ENCODE results near the gene RIPOR3. TPM values are rescaled to one million over a fixed set of nuclear protein-coding genes. Genes with fewer than 3 reads are reported as not detected.

The RIPOR3 gene
- total and polyA plus RNA-seq, 9 of the 15 experiments (the other 6 are each of a cell fraction or from before 2014, with no cell fraction given): 3.3 to 62.7 (median 21.4) TPM

- TF ChIP-seq POLR2AphosphoS5 (IDR thresholded peaks at IDR 0.05; ENCODE audit: control insufficient read depth, insufficient read depth, low read depth, low read length): 0 out of 2 replicates have a peak, but pooled peaks have one; percentile 16
- no peak for TF ChIP-seq EP400 (IDR thresholded peaks at IDR 0.05)
- TF ChIP-seq STAT5A (IDR thresholded peaks at IDR 0.05; ENCODE audit: borderline replicate concordance, low read length): no peak
- TF ChIP-seq RBM14 (IDR thresholded peaks at IDR 0.05; ENCODE audit: borderline replicate concordance, insufficient read depth, low read depth, low read length): no peak
- no peak for TF ChIP-seq ZNF79 (CRISPR knock-in tag; IDR thresholded peaks at IDR 0.05; ENCODE audit: low read depth)
- no peak for TF ChIP-seq PATZ1 (CRISPR knock-in tag; IDR thresholded peaks at IDR 0.05; ENCODE audit: borderline replicate concordance)
- no peak for TF ChIP-seq ZNF134 (CRISPR knock-in tag; conservative IDR thresholded peaks at IDR 0.05)
- no peak for TF ChIP-seq U2AF2 (optimal IDR thresholded peaks at IDR 0.05; ENCODE audit: low read depth, low read length)
- no peak for TF ChIP-seq MTA2 (IDR thresholded peaks at IDR 0.05; ENCODE audit: low read depth)
- 0 out of 2 replicates have a peak, but pooled peaks have one; percentile 3 for TF ChIP-seq ZNF384 (IDR thresholded peaks at IDR 0.05; ENCODE audit: low read depth, low read length)
- no peak for TF ChIP-seq NR4A1 (CRISPR knock-in tag; IDR thresholded peaks at IDR 0.05)
- TF ChIP-seq NR4A1 (tag; IDR thresholded peaks at IDR 0.05): no peak
- 0 out of 2 replicates have a peak, but pooled peaks have one; percentile 26 for TF ChIP-seq SMARCA4 (IDR thresholded peaks at IDR 0.05)
- no peak for TF ChIP-seq CEBPB (tag; IDR thresholded peaks at IDR 0.05)
- TF ChIP-seq ZNF592 (IDR thresholded peaks at IDR 0.05): 0 out of 2 replicates have a peak, but pooled peaks have one; percentile 25
- TF ChIP-seq XRCC5 (IDR thresholded peaks at IDR 0.05; ENCODE audit: low read depth, low read length): peak; percentile 16; the same call in 1 of the 2 replicates
- TF ChIP-seq POLR2AphosphoS2 (IDR thresholded peaks at IDR 0.05; ENCODE audit: low read length): no peak
- no peak for TF ChIP-seq ZFP30 (CRISPR knock-in tag; IDR thresholded peaks at IDR 0.05; ENCODE audit: borderline replicate concordance)
- 0 out of 2 replicates have a peak, but pooled peaks have one; percentile 16 for TF ChIP-seq KDM2B (CRISPR knock-in tag; IDR thresholded peaks at IDR 0.05)
- no peak for TF ChIP-seq GABPB1 (CRISPR knock-in tag; IDR thresholded peaks at IDR 0.05)
- TF ChIP-seq HIVEP1 (CRISPR knock-in tag; IDR thresholded peaks at IDR 0.05): no peak
These were observed 38.8 kb upstream of the RIPOR3 start (continued) for GRCh38 chr20:50729901-50730764.

Data from K562 (cell line).